Measurements from ENCODE around the gene C1orf216. TPM values are rescaled to one million over a fixed set of nuclear protein-coding genes. Genes with fewer than 3 reads are reported as not detected.

C1orf216 gene, protein sequence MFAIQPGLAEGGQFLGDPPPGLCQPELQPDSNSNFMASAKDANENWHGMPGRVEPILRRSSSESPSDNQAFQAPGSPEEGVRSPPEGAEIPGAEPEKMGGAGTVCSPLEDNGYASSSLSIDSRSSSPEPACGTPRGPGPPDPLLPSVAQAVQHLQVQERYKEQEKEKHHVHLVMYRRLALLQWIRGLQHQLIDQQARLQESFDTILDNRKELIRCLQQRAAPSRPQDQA
- 5.4 and 5.8 TPM in 2 replicates for total RNA-seq
- 3.0 TPM for total RNA-seq (2013)
- polyA plus RNA-seq: 2.2 and 2.6 TPM in 2 replicates
- polyA minus RNA-seq: 1.8 and 3.8 TPM in 2 replicates

DNA sequence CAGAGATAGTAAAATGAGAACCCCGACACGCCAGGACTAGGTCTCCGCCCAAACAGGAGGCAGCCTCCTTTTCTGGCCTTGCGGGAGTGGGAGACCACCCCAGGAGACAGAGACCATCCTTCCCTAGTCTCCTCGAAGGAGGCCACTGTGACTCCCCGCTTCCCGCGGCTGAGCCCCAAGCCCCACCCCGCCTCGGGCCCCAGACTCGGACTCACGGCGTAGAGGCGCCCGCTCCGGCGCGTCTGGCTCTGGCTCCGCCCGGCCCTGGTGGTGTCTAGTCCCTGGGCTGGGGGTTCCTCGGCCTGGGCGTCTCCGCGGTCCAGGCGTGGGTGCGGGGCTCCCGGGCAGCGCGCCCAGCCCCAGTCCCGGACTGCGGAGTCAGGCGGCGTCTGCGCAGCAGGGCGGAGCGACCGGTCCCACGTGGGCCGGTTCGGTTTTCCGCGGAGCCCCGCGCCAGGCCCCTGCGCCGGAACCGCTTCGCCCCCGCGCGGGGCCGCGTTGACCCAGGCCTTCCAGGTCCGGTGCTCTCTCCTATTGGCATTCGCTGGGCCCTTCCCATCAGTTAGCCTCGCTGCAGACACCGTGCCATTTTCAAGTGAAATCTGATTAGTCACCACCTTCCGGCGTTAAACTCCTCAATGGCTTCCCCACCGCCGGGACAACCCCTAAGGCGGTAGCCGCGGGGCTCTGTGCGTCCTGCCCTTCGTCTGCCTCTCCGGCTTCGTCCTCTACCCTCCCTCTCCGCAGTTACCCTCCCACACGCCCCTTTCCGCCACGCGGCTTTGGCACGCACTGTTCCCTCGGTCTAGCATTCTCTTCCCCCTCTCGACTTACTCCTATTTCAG is at the start of gene C1orf216:
Gene C1orf216 (minus strand): TSS at position 393 of the 845 bp plus-strand sequence. CDS start 2,563 bp downstream, outside the sequence.
- H3K27ac Mint-ChIP-seq: peak within 1 kb of the TSS; percentile 68

More for the DNA sequence above, at the start of gene C1orf216:
- TF ChIP-seq, protein P1, sequence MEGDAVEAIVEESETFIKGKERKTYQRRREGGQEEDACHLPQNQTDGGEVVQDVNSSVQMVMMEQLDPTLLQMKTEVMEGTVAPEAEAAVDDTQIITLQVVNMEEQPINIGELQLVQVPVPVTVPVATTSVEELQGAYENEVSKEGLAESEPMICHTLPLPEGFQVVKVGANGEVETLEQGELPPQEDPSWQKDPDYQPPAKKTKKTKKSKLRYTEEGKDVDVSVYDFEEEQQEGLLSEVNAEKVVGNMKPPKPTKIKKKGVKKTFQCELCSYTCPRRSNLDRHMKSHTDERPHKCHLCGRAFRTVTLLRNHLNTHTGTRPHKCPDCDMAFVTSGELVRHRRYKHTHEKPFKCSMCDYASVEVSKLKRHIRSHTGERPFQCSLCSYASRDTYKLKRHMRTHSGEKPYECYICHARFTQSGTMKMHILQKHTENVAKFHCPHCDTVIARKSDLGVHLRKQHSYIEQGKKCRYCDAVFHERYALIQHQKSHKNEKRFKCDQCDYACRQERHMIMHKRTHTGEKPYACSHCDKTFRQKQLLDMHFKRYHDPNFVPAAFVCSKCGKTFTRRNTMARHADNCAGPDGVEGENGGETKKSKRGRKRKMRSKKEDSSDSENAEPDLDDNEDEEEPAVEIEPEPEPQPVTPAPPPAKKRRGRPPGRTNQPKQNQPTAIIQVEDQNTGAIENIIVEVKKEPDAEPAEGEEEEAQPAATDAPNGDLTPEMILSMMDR (IDR thresholded peaks at IDR 0.05): no peak
- no peak for TF ChIP-seq EZH2 (IDR thresholded peaks at IDR 0.05; ENCODE audit: borderline replicate concordance, insufficient read depth, low read depth, low read length, poor library complexity, severe bottlenecking)
- ChIA-PET CTCF (interaction anchor here (1.5 to 9.6 kb wide), 3 partner anchors 10 to 150 kb away, joined by 3 to 143 read pairs (median 111); partner anchors contain the start of gene TFAP2E), POLR2A (no interaction called here)
- peaks cover 10 to 20% of the 10 kb centered on the region in 2 donors for H3K4me1 ChIP-seq (ENCODE audit: control insufficient read depth in 2 of 2, insufficient read depth in 2 of 2, low read length in 2 of 2)
- peak; percentile 75 for ATAC-seq (ENCODE audit: low read depth)
- no peaks in the 10 kb centered on the region for H4K20me1 ChIP-seq (ENCODE audit: control insufficient read depth, insufficient read depth, low read length, poor library complexity, severe bottlenecking)
- peak within 1 kb of the TSS; percentile 88 for H3K4me3 Mint-ChIP-seq
- H3K27me3 Mint-ChIP-seq: no peaks in the 10 kb centered on the region
- H3K9me3 ChIP-seq (ENCODE audit: control extremely low read depth in 1 of 3, control insufficient read depth in 2 of 3, insufficient read depth in 1 of 3, low read length in 2 of 3): no peaks in the 10 kb centered on the region
- peak within 1 kb of the TSS; percentile 93 for H3K4me2 ChIP-seq (replicated peaks; ENCODE audit: low read depth, low read length, poor library complexity, severe bottlenecking)
- intact Hi-C loops (cut with micrococcal nuclease): loop anchor here (5.0 kb wide), 1 partner anchor 76 kb away; the partner anchor contains the start of gene PSMB2
- WGBS (ENCODE audit: insufficient coverage): under 1% methylated on average over 76 of the region's 76 CpGs
- peak within 1 kb of the TSS; percentile 66 to 82 (median 76) for H3K4me3 ChIP-seq (ENCODE audit: control extremely low read depth in 1 of 5, extremely low read depth in 1 of 5, insufficient read depth in 1 of 5, low read depth in 2 of 5, low read length in 4 of 5)
- no peaks in the 10 kb centered on the region for H3K79me2 ChIP-seq (ENCODE audit: control insufficient read depth, insufficient read depth, low read length)
- peak within 1 kb of the TSS; percentile 79 for H3K9ac ChIP-seq (ENCODE audit: low read length)
- peaks cover 29% of the 10 kb centered on the region for H3K4me1 Mint-ChIP-seq
- H2AFZ ChIP-seq (ENCODE audit: insufficient read depth, low read depth, low read length, poor library complexity, severe bottlenecking): peak within 1 kb of the TSS; percentile 94
- H3K27me3 ChIP-seq (replicated peaks in 1 of 4; ENCODE audit: control extremely low read depth in 1 of 4, control insufficient read depth in 3 of 4, insufficient read depth in 4 of 4, low read length in 3 of 4): no peaks in the 10 kb centered on the region
- peak; percentile 71 for DNase-seq
- H3K36me3 ChIP-seq (replicated peaks in 1 of 2; ENCODE audit: control extremely low read depth in 1 of 2, control insufficient read depth in 1 of 2, extremely low read depth in 1 of 2, insufficient read depth in 2 of 2, low read length in 1 of 2): no peaks in the 10 kb centered on the region
- no peaks in the 10 kb centered on the region for H3K9me3 Mint-ChIP-seq (ENCODE audit: insufficient read depth)
- H3K27ac ChIP-seq (ENCODE audit: low read length in 2 of 2): peak within 1 kb of the TSS; percentile 34 to 62
